K562 (cell line): Measurements from ENCODE around the gene PDE11A. TPM values are rescaled to one million over a fixed set of nuclear protein-coding genes. Genes with fewer than 3 reads are reported as not detected.

Experiments used
- ATAC-seq: fragments of 200-7000 bp; cut with Tn5 transposase; 3 replicates; pipeline ENCODE4 v1.9.1; 2020; ENCODE audit warnings: moderate library complexity
- BruUV-seq: library from RNA; stranded (reverse); fragments of 400-500 nt; replicated peaks from 2 replicates; lab custom pipeline; 2021; lab: Mats Ljungman, UMichigan
- CTCF ChIA-PET: fragments of 300-600 bp; formaldehyde crosslinking; extraction: SDS; loops from one replicate; lab custom pipeline; 2021; ENCODE audit warnings: low intra/inter-chr PET ratio; lab: Yijun Ruan, JAX
- POLR2A ChIA-PET: fragments of 300-600, 350-650 bp; sonication (Branson Sonifier 250); formaldehyde crosslinking; extraction: SDS; loops from one replicate; lab custom pipeline; 2021; ENCODE audit warnings: antibody characterized with exemption, inconsistent platforms; lab: Yijun Ruan, JAX
- DNase-seq, 4 experiments: peaks; one replicate each; pipeline versions ENCODE4 v3.0.0 to v3.0.0-alpha.2; 2011 to 2018; ENCODE audit warnings: low spot score in 3 of 4, mixed read lengths in 3 of 4; ENCODE audit errors: extremely low read depth in 1 of 4
- FAIRE-seq: peaks from 2 replicates; lab custom pipeline; 2011; peaks lifted over from hg19 to GRCh38; lab: Jason Lieb, UNC
- H2AFZ ChIP-seq: 2 replicates; pipeline ENCODE4 v1.6.0; 2011; ENCODE audit warnings: low read depth, low read length, control low read depth, inconsistent platforms
- H3K27ac ChIP-seq: fragments of 200-600 bp; 3 replicates; pipeline ENCODE4 v1.8.0; 2011; ENCODE audit warnings: low read depth, mild to moderate bottlenecking, control low read depth, inconsistent platforms, low read length, moderate library complexity, mixed read lengths; ENCODE audit errors: extremely low read depth
- H3K27me3 ChIP-seq, 2 experiments: fragments of 300-600 bp in 1 of 2; 2 replicates in 1 of 2; 3 replicates in 1 of 2; pipeline versions ENCODE4 v1.6.0 to v1.8.0; 2011; ENCODE audit warnings: inconsistent platforms in 2 of 2, low read length in 2 of 2, mild to moderate bottlenecking in 1 of 2, mixed read lengths in 1 of 2, moderate library complexity in 1 of 2; ENCODE audit not compliant: control insufficient read depth in 2 of 2, insufficient read depth in 2 of 2
- H3K36me3 ChIP-seq: fragments of 300-600 bp; 3 replicates; pipeline ENCODE4 v1.8.0; 2011; ENCODE audit warnings: mild to moderate bottlenecking, low read length, inconsistent platforms; ENCODE audit not compliant: control insufficient read depth, insufficient read depth
- H3K4me1 ChIP-seq, 2 experiments: fragments of 200-600 bp in 1 of 2; replicated peaks in 1 of 2; 2 replicates in 1 of 2; 3 replicates in 1 of 2; pipeline versions ENCODE4 v1.5.1 to v1.8.0; 2011; ENCODE audit warnings: inconsistent platforms in 2 of 2, low read length in 2 of 2, mild to moderate bottlenecking in 1 of 2, mixed read lengths in 1 of 2, moderate library complexity in 1 of 2; ENCODE audit not compliant: control insufficient read depth in 2 of 2, insufficient read depth in 2 of 2
- H3K4me2 ChIP-seq: 2 replicates; pipeline ENCODE4 v1.6.1; 2011; ENCODE audit warnings: low read length, control low read depth, inconsistent platforms, mixed read lengths; ENCODE audit not compliant: insufficient read depth
- H3K4me3 ChIP-seq: fragments of 200-600 bp; sonication (generic), shearing (Covaris generic); 2 replicates; pipeline ENCODE4 v1.5.1; 2016; ENCODE audit warnings: control low read depth, inconsistent platforms
- H3K79me2 ChIP-seq: fragments of 200-600 bp; 3 replicates; pipeline ENCODE4 v1.8.0; 2011; ENCODE audit warnings: low read length, inconsistent platforms; ENCODE audit not compliant: control insufficient read depth, insufficient read depth
- H3K9ac ChIP-seq, 2 experiments: 2 replicates each; pipeline versions ENCODE4 v1.6.0 to v1.6.1; 2011; ENCODE audit warnings: low read depth in 2 of 2, low read length in 2 of 2, control low read depth in 1 of 2, inconsistent platforms in 1 of 2, mild to moderate bottlenecking in 1 of 2, mixed read lengths in 1 of 2; ENCODE audit not compliant: insufficient read depth in 1 of 2
- H3K9me1 ChIP-seq: one replicate; pipeline ENCODE4 v1.6.0; 2011; ENCODE audit warnings: inconsistent platforms, mild to moderate bottlenecking, low read length, moderate library complexity; ENCODE audit not compliant: control insufficient read depth, insufficient read depth
- H3K9me3 ChIP-seq: replicated peaks from 2 replicates; pipeline ENCODE4 v1.5.1; 2011; ENCODE audit warnings: low read depth, low read length, inconsistent platforms; ENCODE audit not compliant: control insufficient read depth, insufficient read depth
- H4K20me1 ChIP-seq: replicated peaks from 2 replicates; pipeline ENCODE4 v1.6.1; 2011; ENCODE audit warnings: low read length, inconsistent platforms, mixed read lengths; ENCODE audit not compliant: control insufficient read depth, insufficient read depth
- BACH1 ChIP-seq: fragments of 200-800 bp; sonication (Bioruptor generic); IDR thresholded peaks from 2 replicates; pipeline ENCODE4 v1.6.1; 2016; ENCODE audit warnings: missing genetic modification characterization, missing compliant biosample characterization
- BMI1 ChIP-seq: fragments of 150-350 bp; IDR thresholded peaks from 2 replicates; pipeline ENCODE4 v1.6.1; 2014; ENCODE audit warnings: low read length
- HDAC1 ChIP-seq, 2 experiments: fragments of 450-650 bp; IDR thresholded peaks; 2 replicates each; pipeline ENCODE4 v1.6.1; 2016 to 2017; ENCODE audit warnings: inconsistent platforms in 1 of 2, mild to moderate bottlenecking in 1 of 2, moderate library complexity in 1 of 2
- MCM5 ChIP-seq: fragments of 450-650 bp; IDR thresholded peaks from 2 replicates; pipeline ENCODE4 v1.6.1; 2016; ENCODE audit warnings: low read depth
- MEF2A ChIP-seq: IDR thresholded peaks from 2 replicates; pipeline ENCODE4 v1.6.1; 2011; ENCODE audit warnings: low read depth, mild to moderate bottlenecking, low read length, moderate library complexity; ENCODE audit not compliant: control insufficient read depth
- SAP30 ChIP-seq: fragments of 200-600 bp; sonication (generic); IDR thresholded peaks from 2 replicates; pipeline ENCODE4 v1.6.1; 2012; ENCODE audit warnings: borderline replicate concordance, low read depth, mild to moderate bottlenecking, moderate library complexity, low read length, control low read depth, inconsistent platforms; ENCODE audit not compliant: insufficient read depth, poor library complexity, severe bottlenecking
- ZBTB9 ChIP-seq: fragments of 450-650 bp; formaldehyde crosslinking; IDR thresholded peaks from 2 replicates; pipeline ENCODE4 v1.4.0; 2020; ENCODE audit warnings: mild to moderate bottlenecking, moderate library complexity
- ZNF133 ChIP-seq: fragments of 250-450 bp; sonication (Bioruptor Pico); IDR thresholded peaks from 2 replicates; pipeline ENCODE4 v1.4.0; 2020; ENCODE audit warnings: mild to moderate bottlenecking
- ZNF79 ChIP-seq: fragments of 250-450 bp; sonication (Bioruptor Pico); IDR thresholded peaks from 2 replicates; pipeline ENCODE4 v1.4.0; 2020; ENCODE audit warnings: low read depth, mild to moderate bottlenecking, moderate library complexity
- WGBS: fragments of 100-300 bp; shearing (Covaris generic); methylation state at CpG from one replicate; pipeline ENCODE4 v1.1.6; 2016; ENCODE audit warnings: low coverage, mixed read lengths; ENCODE audit not compliant: insufficient coverage; ENCODE audit errors: missing lambda C conversion rate; 5-methylcytosine and 5-hydroxymethylcytosine counted together
- in situ Hi-C: fragments of 300-500 bp; cut with MboI; formaldehyde crosslinking; loops from 4 replicates; pipeline ENCODE4 v1.15.0; 2018; ENCODE audit warnings: inconsistent platforms, mixed read lengths
- intact Hi-C: fragments of 100-400 bp; cut with micrococcal nuclease; formaldehyde crosslinking; loops from 2 replicates; pipeline ENCODE4 v1.14.2; 2022
- polyA plus RNA-seq, 8 experiments: library from polyadenylated mRNA; depleted of rRNA in 4 of 8; stranded (reverse) in 5 of 8; unstranded in 3 of 8; fragments of >200 nt; fragmentation: Nextera tagmentation in 2 of 8; fragmentation: Illumina TruSeq in 1 of 8; extraction: Ambion mirVana in 2 of 8; extraction: Trizol in 1 of 8; gene quantifications; 2 replicates each; pipeline versions ENCODE4 v1.2.1 to v1.2.3, GENCODE V29; 2011 to 2014; ENCODE audit warnings: inconsistent platforms in 1 of 8, missing spikeins in 1 of 8
- total RNA-seq, 7 experiments: library from RNA; depleted of rRNA in 6 of 7; stranded (reverse); fragments of >200 nt in 6 of 7; fragmentation: Illumina TruSeq in 2 of 7; extraction: Trizol in 2 of 7; gene quantifications; 2 replicates each; pipeline versions ENCODE4 v1.2.1 to v1.2.3, GENCODE V29; 2011 to 2021; ENCODE audit warnings: low replicate concordance in 1 of 7
- TF ChIP-seq, protein P1 (sequence below): fragments of 450-650 bp; IDR thresholded peaks from 2 replicates; pipeline ENCODE4 v1.6.1; 2016; ENCODE audit warnings: mild to moderate bottlenecking, moderate library complexity

PDE11A gene
- total and polyA plus RNA-seq, 9 of the 15 experiments (the other 6 are each of a cell fraction or from before 2014, with no cell fraction given) = 3.2 to 22.1 (median 5.7) TPM

DNA sequence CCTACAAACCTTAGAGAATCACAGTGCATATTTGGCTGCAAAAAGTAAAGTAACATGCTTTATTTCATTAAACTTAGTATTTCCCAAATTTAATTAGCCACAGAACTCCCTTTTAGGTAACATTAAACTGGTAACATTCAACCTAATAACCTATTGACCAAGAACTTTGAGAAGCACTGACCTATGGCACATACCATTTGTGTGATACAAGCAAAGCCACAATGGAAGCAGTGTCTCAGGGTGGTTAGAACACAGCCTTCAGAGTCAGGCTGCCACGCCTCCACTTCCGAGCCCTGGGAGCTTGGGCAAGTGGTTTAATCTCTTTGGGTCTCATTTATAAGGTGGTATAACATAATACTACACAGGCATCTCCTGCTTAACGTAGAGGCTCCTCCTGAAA is 301.4 kb downstream of the PDE11A start:
- Histone ChIP-seq H3K4me2 (no peak overlapping the region), H3K79me2 (no peaks in the 10 kb centered on the region), H3K9ac (no peak overlapping the region), H2AFZ (no peak overlapping the region), H4K20me1 (no peaks in the 10 kb centered on the region), H3K4me3 (no peak overlapping the region), H3K27me3 (peaks cover 0 to 4% of the 10 kb centered on the region in 2 experiments; a peak in 3 of 5 replicates), H3K4me1 (no peaks in the 10 kb centered on the region), H3K27ac (no peak overlapping the region), H3K36me3 (no peaks in the 10 kb centered on the region), H3K9me1 (no peaks in the 10 kb centered on the region), H3K9me3 (no peaks in the 10 kb centered on the region)
- DNase-seq = no peak
- 8% methylated on average over 3 of the region's 3 CpGs for WGBS
- in situ Hi-C loops (loop anchor here (25.0 kb wide), 1 partner anchor 1634 kb away; the partner anchor contains the start of gene HOXD8), intact Hi-C loops (no loop called here)
- ChIA-PET CTCF (no interaction called here), POLR2A (interaction anchor here (0.6 kb wide), 2 partner anchors 22 to 38 kb away, joined by 3 read pairs; no protein-coding TSS in a partner anchor)
- ATAC-seq = peak; percentile 49; the same call in 2 of the 3 replicates
- BruUV-seq = no TSS peak
- FAIRE-seq = no peak
- TF ChIP-seq ZNF79 (no peak), HDAC1 (IDR thresholded peaks at IDR 0.05) (no peak), BACH1 (tag) (no peak), ZNF133 (CRISPR knock-in tag) (no peak), BMI1 (no peak), MCM5 (no peak), ZBTB9 (CRISPR knock-in tag) (no peak), MEF2A (no peak), SAP30 (no peak)
- TF ChIP-seq, protein P1, sequence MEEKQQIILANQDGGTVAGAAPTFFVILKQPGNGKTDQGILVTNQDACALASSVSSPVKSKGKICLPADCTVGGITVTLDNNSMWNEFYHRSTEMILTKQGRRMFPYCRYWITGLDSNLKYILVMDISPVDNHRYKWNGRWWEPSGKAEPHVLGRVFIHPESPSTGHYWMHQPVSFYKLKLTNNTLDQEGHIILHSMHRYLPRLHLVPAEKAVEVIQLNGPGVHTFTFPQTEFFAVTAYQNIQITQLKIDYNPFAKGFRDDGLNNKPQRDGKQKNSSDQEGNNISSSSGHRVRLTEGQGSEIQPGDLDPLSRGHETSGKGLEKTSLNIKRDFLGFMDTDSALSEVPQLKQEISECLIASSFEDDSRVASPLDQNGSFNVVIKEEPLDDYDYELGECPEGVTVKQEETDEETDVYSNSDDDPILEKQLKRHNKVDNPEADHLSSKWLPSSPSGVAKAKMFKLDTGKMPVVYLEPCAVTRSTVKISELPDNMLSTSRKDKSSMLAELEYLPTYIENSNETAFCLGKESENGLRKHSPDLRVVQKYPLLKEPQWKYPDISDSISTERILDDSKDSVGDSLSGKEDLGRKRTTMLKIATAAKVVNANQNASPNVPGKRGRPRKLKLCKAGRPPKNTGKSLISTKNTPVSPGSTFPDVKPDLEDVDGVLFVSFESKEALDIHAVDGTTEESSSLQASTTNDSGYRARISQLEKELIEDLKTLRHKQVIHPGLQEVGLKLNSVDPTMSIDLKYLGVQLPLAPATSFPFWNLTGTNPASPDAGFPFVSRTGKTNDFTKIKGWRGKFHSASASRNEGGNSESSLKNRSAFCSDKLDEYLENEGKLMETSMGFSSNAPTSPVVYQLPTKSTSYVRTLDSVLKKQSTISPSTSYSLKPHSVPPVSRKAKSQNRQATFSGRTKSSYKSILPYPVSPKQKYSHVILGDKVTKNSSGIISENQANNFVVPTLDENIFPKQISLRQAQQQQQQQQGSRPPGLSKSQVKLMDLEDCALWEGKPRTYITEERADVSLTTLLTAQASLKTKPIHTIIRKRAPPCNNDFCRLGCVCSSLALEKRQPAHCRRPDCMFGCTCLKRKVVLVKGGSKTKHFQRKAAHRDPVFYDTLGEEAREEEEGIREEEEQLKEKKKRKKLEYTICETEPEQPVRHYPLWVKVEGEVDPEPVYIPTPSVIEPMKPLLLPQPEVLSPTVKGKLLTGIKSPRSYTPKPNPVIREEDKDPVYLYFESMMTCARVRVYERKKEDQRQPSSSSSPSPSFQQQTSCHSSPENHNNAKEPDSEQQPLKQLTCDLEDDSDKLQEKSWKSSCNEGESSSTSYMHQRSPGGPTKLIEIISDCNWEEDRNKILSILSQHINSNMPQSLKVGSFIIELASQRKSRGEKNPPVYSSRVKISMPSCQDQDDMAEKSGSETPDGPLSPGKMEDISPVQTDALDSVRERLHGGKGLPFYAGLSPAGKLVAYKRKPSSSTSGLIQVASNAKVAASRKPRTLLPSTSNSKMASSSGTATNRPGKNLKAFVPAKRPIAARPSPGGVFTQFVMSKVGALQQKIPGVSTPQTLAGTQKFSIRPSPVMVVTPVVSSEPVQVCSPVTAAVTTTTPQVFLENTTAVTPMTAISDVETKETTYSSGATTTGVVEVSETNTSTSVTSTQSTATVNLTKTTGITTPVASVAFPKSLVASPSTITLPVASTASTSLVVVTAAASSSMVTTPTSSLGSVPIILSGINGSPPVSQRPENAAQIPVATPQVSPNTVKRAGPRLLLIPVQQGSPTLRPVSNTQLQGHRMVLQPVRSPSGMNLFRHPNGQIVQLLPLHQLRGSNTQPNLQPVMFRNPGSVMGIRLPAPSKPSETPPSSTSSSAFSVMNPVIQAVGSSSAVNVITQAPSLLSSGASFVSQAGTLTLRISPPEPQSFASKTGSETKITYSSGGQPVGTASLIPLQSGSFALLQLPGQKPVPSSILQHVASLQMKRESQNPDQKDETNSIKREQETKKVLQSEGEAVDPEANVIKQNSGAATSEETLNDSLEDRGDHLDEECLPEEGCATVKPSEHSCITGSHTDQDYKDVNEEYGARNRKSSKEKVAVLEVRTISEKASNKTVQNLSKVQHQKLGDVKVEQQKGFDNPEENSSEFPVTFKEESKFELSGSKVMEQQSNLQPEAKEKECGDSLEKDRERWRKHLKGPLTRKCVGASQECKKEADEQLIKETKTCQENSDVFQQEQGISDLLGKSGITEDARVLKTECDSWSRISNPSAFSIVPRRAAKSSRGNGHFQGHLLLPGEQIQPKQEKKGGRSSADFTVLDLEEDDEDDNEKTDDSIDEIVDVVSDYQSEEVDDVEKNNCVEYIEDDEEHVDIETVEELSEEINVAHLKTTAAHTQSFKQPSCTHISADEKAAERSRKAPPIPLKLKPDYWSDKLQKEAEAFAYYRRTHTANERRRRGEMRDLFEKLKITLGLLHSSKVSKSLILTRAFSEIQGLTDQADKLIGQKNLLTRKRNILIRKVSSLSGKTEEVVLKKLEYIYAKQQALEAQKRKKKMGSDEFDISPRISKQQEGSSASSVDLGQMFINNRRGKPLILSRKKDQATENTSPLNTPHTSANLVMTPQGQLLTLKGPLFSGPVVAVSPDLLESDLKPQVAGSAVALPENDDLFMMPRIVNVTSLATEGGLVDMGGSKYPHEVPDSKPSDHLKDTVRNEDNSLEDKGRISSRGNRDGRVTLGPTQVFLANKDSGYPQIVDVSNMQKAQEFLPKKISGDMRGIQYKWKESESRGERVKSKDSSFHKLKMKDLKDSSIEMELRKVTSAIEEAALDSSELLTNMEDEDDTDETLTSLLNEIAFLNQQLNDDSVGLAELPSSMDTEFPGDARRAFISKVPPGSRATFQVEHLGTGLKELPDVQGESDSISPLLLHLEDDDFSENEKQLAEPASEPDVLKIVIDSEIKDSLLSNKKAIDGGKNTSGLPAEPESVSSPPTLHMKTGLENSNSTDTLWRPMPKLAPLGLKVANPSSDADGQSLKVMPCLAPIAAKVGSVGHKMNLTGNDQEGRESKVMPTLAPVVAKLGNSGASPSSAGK = no peak
